Liver (tissue), 3 donors: ENCODE results near the gene LRRC23.

Experiments
- FOXA2 ChIP-seq: IDR thresholded peaks from 2 replicates; pipeline ENCODE4 v1.6.1; 2016; ENCODE audit warnings: antibody characterized with exemption
- GABPA ChIP-seq, 2 donors: IDR thresholded peaks in 1 of 2; conservative IDR thresholded peaks in 1 of 2; 2 replicates each; pipeline ENCODE4 v1.6.1; 2016; ENCODE audit warnings: antibody characterized with exemption in 2 of 2, mild to moderate bottlenecking in 1 of 2, moderate library complexity in 1 of 2
- HNF4G ChIP-seq: IDR thresholded peaks from 2 replicates; pipeline ENCODE4 v1.6.1; 2016; ENCODE audit warnings: antibody characterized with exemption
- NR2F2 ChIP-seq: IDR thresholded peaks from 2 replicates; pipeline ENCODE4 v1.6.1; 2016; ENCODE audit warnings: antibody characterized with exemption
- RAD21 ChIP-seq, 2 donors: IDR thresholded peaks; 2 replicates each; pipeline ENCODE4 v1.6.1; 2016; ENCODE audit warnings: antibody characterized with exemption in 2 of 2, mild to moderate bottlenecking in 2 of 2
- REST ChIP-seq: IDR thresholded peaks from 2 replicates; pipeline ENCODE4 v1.6.1; 2016; ENCODE audit warnings: antibody characterized with exemption, mild to moderate bottlenecking
- TAF1 ChIP-seq: conservative IDR thresholded peaks from 2 replicates; pipeline ENCODE4 v1.6.1; 2016; ENCODE audit warnings: antibody characterized with exemption, mild to moderate bottlenecking
- YY1 ChIP-seq: IDR thresholded peaks from 2 replicates; pipeline ENCODE4 v1.6.1; 2016; ENCODE audit warnings: antibody characterized with exemption, mild to moderate bottlenecking
- TF ChIP-seq, protein P1 (sequence below): fragments of 150-350 bp; IDR thresholded peaks from 2 replicates; pipeline ENCODE4 v1.5.1; 2017; ENCODE audit warnings: improper control_type of control experiment, low read depth, low read length; ENCODE audit not compliant: missing input control
- donor health status: healthy.
- donor health status: healthy.

DNA sequence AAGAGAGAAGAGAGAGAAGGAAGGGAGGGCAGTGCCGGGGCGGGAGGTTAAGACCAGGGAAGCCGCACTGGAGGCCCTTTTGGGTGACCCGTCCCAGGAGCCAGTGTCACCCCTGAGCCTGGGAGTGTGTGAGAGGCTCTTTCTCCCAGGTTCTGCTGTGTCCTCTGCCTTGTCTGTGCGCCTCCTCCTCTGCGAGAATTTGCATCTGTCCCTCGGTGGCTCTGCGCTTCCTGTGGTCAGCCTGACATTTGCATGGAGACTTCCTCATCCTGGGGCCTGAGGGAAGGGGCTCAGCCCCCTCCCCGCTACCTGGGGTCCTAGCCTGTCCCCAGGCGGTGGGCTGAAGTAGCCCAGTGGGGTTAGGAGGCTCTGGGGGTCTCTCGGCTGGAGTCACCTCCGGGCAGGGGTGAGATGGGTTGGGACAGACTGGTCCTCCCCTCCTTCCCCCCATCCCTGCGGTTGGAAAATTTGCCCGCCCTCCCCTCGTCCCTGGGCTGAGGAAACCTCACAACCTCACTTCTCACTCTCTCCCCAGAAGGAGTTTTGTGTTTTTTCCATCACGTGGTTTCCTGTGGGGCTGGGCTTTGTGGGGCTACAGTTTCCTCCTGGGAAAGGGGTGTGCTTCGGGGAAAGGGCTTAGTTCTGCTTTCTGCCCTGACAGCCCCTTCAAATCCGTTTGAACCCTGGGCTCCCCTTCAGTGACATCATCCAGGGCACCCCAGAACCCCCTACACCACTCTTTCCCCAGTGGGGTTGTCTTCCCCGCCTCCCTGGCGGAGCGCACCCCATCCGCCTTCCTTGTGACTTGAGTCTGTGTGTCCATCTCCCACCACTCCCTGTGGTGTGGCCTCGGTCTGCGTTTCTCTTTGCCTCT is 49.1 kb downstream of the LRRC23 start:
- TF ChIP-seq, protein P1, sequence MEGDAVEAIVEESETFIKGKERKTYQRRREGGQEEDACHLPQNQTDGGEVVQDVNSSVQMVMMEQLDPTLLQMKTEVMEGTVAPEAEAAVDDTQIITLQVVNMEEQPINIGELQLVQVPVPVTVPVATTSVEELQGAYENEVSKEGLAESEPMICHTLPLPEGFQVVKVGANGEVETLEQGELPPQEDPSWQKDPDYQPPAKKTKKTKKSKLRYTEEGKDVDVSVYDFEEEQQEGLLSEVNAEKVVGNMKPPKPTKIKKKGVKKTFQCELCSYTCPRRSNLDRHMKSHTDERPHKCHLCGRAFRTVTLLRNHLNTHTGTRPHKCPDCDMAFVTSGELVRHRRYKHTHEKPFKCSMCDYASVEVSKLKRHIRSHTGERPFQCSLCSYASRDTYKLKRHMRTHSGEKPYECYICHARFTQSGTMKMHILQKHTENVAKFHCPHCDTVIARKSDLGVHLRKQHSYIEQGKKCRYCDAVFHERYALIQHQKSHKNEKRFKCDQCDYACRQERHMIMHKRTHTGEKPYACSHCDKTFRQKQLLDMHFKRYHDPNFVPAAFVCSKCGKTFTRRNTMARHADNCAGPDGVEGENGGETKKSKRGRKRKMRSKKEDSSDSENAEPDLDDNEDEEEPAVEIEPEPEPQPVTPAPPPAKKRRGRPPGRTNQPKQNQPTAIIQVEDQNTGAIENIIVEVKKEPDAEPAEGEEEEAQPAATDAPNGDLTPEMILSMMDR: no peak
- TF ChIP-seq GABPA (IDR thresholded peaks at IDR 0.05 in 1 of 2, conservative IDR thresholded peaks at IDR 0.05 in 1 of 2) (no peak), TAF1 (no peak), RAD21 (IDR thresholded peaks at IDR 0.05) (no peak), YY1 (no peak), NR2F2 (no peak), REST (no peak), FOXA2 (no peak), HNF4G (no peak)
